HepG2 (cell line): ENCODE measurements around the gene RSPRY1. TPM values are rescaled to one million over a fixed set of nuclear protein-coding genes. Genes with fewer than 3 reads are reported as not detected.

Experiments used
- BRD4 ChIP-seq: sonication (generic); formaldehyde crosslinking; IDR thresholded peaks from 2 replicates; pipeline ENCODE4 v1.4.0; 2020; ENCODE audit warnings: missing genetic modification reagents
- HMG20B ChIP-seq: conservative IDR thresholded peaks from 2 replicates; pipeline ENCODE4 v1.6.1; 2016; ENCODE audit warnings: missing genetic modification reagents, missing compliant biosample characterization
- IRX3 ChIP-seq: sonication (generic); formaldehyde crosslinking; IDR thresholded peaks from 2 replicates; pipeline ENCODE4 v1.8.1; 2023; ENCODE audit warnings: mild to moderate bottlenecking, low read depth, missing genetic modification reagents, borderline replicate concordance
- KDM2A ChIP-seq: sonication (generic); formaldehyde crosslinking; IDR thresholded peaks from 2 replicates; pipeline ENCODE4 v1.4.0; 2020; ENCODE audit warnings: low read depth, missing genetic modification reagents, borderline replicate concordance
- MBNL3 ChIP-seq: fragments of 250-450 bp; sonication (Bioruptor Pico); conservative IDR thresholded peaks from 2 replicates; pipeline ENCODE4 v1.8.0; 2022; ENCODE audit warnings: mild to moderate bottlenecking, inconsistent platforms
- REL ChIP-seq: sonication (generic); formaldehyde crosslinking; conservative IDR thresholded peaks from 2 replicates; pipeline ENCODE4 v1.8.0; 2022; ENCODE audit warnings: mild to moderate bottlenecking, missing genetic modification reagents, moderate library complexity
- SIN3B ChIP-seq: fragments of 150-350 bp; IDR thresholded peaks from 2 replicates; pipeline ENCODE4 v1.6.1; 2014; ENCODE audit warnings: low read length
- SMAD1 ChIP-seq: sonication (generic); formaldehyde crosslinking; IDR thresholded peaks from 2 replicates; pipeline ENCODE4 v1.4.0; 2020; ENCODE audit warnings: missing genetic modification reagents, low read depth, mild to moderate bottlenecking, borderline replicate concordance
- SOX6 ChIP-seq, 2 experiments: fragments of 450-650 bp in 1 of 2; sonication (generic) in 1 of 2; formaldehyde crosslinking in 1 of 2; IDR thresholded peaks; 2 replicates each; pipeline versions ENCODE4 v1.4.0 to v1.6.1; 2017 to 2020; ENCODE audit warnings: antibody characterized with exemption in 1 of 2, mild to moderate bottlenecking in 1 of 2, missing genetic modification reagents in 1 of 2
- ZNF235 ChIP-seq: sonication (generic); formaldehyde crosslinking; IDR thresholded peaks from 2 replicates; pipeline ENCODE4 v1.8.1; 2023; ENCODE audit warnings: mild to moderate bottlenecking, missing genetic modification reagents, borderline replicate concordance
- ZNF335 ChIP-seq: sonication (generic); formaldehyde crosslinking; IDR thresholded peaks from 2 replicates; pipeline ENCODE4 v1.4.0; 2020; ENCODE audit warnings: missing genetic modification reagents
- polyA plus RNA-seq, 8 experiments: library from polyadenylated mRNA; depleted of rRNA in 3 of 8; stranded (reverse) in 7 of 8; unstranded in 1 of 8; fragments of >200 nt; fragmentation: Illumina TruSeq in 4 of 8; extraction: Trizol in 4 of 8; gene quantifications; 2 replicates each; pipeline versions ENCODE4 v1.2.1 to v1.2.3, GENCODE V29; 2011 to 2016; ENCODE audit warnings: low read depth in 4 of 8, missing spikeins in 1 of 8, mixed read lengths in 1 of 8; ENCODE audit not compliant: insufficient read depth in 1 of 8
- total RNA-seq, 5 experiments: library from RNA; depleted of rRNA; stranded (reverse); fragments of >200 nt; fragmentation: Illumina TruSeq; extraction: Trizol; gene quantifications; 2 replicates each; pipeline ENCODE4 v1.2.3, GENCODE V29; 2016; ENCODE audit warnings: low read depth in 1 of 5
- TF ChIP-seq, protein P1 (sequence below): sonication (generic); formaldehyde crosslinking; IDR thresholded peaks from 2 replicates; pipeline ENCODE4 v1.8.0; 2023; ENCODE audit warnings: mild to moderate bottlenecking, missing genetic modification reagents
- TF ChIP-seq, protein P2 (sequence below): sonication (generic); formaldehyde crosslinking; IDR thresholded peaks from 2 replicates; pipeline ENCODE4 v1.4.0; 2020; ENCODE audit warnings: mild to moderate bottlenecking, missing genetic modification reagents
- TF ChIP-seq, protein P3 (sequence below): sonication (generic); formaldehyde crosslinking; IDR thresholded peaks from 2 replicates; pipeline ENCODE4 v1.8.0; 2022; ENCODE audit warnings: missing genetic modification reagents, mild to moderate bottlenecking, inconsistent platforms, borderline replicate concordance
- TF ChIP-seq, protein P4 (sequence below): sonication (generic); formaldehyde crosslinking; IDR thresholded peaks from 2 replicates; pipeline ENCODE4 v1.8.0; 2022; ENCODE audit warnings: mild to moderate bottlenecking, missing genetic modification reagents, moderate library complexity
- TF ChIP-seq, protein P5 (sequence below): sonication (generic); formaldehyde crosslinking; IDR thresholded peaks from 2 replicates; pipeline ENCODE4 v1.9.0; 2021; ENCODE audit warnings: missing genetic modification reagents, mild to moderate bottlenecking, borderline replicate concordance
- TF ChIP-seq, protein P6 (sequence below): sonication (generic); formaldehyde crosslinking; IDR thresholded peaks from 2 replicates; pipeline ENCODE4 v1.4.0; 2020; ENCODE audit warnings: missing genetic modification reagents

RSPRY1 gene
- total and polyA plus RNA-seq, 2 of the 13 experiments (the other 11 are each of a cell fraction or from before 2014, with no cell fraction given) = 53.4 to 61.0 TPM

DNA sequence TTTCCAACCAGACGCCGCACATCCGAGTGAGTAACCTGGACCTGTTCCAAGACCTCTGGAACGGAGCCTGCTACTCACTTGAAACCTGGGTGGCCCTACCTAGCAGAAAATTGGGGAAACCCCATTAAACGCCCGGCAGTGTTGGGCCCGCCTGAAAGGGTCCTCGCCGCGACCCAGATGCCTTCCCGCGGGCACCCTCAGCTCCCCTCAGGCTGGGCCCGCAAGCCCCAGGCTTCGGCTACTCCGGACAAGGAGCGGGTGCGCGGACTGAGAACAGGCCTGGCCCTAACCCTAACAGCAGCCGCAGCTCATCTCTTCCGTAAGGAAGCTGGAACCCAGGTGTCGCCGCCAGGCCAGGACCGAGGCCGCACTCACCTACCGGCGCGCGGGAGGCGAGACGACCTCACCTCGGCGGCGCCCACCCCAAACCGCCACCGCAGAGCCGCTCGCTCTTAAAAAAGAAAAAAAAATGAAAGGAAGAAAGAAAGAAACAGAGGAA is 634 bp upstream of the RSPRY1 start (continued):
- TF ChIP-seq IRX3 (CRISPR knock-in tag) (no peak; the same call in 1 of the 2 replicates), SMAD1 (CRISPR knock-in tag) (no peak; the same call in 1 of the 2 replicates), ZNF335 (CRISPR knock-in tag) (no peak), SIN3B (no peak), KDM2A (CRISPR knock-in tag) (peak; percentile 36; the same call in 1 of the 2 replicates), SOX6 (IDR thresholded peaks at IDR 0.05) (no peak), SOX6 (CRISPR knock-in tag; IDR thresholded peaks at IDR 0.05) (peak; percentile 58; the same call in 1 of the 2 replicates), BRD4 (CRISPR knock-in tag) (0 out of 2 replicates have a peak, but pooled peaks have one; percentile 53), REL (CRISPR knock-in tag) (no peak), MBNL3 (CRISPR knock-in tag) (no peak), HMG20B (CRISPR knock-in tag) (0 out of 2 replicates have a peak, but pooled peaks have one; percentile 33), ZNF235 (CRISPR knock-in tag) (peak; percentile 85; the same call in 1 of the 2 replicates)
- TF ChIP-seq, protein P1, sequence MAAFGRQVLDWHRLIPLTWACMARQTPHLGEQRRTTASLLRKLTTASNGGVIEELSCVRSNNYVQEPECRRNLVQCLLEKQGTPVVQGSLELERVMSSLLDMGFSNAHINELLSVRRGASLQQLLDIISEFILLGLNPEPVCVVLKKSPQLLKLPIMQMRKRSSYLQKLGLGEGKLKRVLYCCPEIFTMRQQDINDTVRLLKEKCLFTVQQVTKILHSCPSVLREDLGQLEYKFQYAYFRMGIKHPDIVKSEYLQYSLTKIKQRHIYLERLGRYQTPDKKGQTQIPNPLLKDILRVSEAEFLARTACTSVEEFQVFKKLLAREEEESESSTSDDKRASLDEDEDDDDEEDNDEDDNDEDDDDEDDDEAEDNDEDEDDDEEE = peak; percentile 74; the same call in 1 of the 2 replicates
- TF ChIP-seq, protein P2, sequence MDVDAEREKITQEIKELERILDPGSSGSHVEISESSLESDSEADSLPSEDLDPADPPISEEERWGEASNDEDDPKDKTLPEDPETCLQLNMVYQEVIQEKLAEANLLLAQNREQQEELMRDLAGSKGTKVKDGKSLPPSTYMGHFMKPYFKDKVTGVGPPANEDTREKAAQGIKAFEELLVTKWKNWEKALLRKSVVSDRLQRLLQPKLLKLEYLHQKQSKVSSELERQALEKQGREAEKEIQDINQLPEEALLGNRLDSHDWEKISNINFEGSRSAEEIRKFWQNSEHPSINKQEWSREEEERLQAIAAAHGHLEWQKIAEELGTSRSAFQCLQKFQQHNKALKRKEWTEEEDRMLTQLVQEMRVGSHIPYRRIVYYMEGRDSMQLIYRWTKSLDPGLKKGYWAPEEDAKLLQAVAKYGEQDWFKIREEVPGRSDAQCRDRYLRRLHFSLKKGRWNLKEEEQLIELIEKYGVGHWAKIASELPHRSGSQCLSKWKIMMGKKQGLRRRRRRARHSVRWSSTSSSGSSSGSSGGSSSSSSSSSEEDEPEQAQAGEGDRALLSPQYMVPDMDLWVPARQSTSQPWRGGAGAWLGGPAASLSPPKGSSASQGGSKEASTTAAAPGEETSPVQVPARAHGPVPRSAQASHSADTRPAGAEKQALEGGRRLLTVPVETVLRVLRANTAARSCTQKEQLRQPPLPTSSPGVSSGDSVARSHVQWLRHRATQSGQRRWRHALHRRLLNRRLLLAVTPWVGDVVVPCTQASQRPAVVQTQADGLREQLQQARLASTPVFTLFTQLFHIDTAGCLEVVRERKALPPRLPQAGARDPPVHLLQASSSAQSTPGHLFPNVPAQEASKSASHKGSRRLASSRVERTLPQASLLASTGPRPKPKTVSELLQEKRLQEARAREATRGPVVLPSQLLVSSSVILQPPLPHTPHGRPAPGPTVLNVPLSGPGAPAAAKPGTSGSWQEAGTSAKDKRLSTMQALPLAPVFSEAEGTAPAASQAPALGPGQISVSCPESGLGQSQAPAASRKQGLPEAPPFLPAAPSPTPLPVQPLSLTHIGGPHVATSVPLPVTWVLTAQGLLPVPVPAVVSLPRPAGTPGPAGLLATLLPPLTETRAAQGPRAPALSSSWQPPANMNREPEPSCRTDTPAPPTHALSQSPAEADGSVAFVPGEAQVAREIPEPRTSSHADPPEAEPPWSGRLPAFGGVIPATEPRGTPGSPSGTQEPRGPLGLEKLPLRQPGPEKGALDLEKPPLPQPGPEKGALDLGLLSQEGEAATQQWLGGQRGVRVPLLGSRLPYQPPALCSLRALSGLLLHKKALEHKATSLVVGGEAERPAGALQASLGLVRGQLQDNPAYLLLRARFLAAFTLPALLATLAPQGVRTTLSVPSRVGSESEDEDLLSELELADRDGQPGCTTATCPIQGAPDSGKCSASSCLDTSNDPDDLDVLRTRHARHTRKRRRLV (CRISPR knock-in tag) = 0 out of 2 replicates have a peak, but pooled peaks have one; percentile 68
- TF ChIP-seq, protein P3, sequence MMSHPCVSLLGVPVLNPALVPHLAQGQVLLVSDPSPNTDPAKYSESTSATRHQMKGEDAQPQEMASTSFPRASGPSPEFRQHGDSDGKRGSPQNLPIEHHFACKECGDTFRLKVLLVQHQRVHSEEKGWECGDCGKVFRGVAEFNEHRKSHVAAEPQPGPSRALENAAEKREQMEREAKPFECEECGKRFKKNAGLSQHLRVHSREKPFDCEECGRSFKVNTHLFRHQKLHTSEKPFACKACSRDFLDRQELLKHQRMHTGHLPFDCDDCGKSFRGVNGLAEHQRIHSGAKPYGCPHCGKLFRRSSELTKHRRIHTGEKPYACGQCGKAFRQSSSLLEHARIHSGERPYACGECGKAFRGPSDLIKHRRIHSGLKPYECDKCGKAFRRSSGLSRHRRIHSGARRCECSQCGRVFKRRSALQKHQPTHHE (CRISPR knock-in tag) = peak; percentile 65; the same call in 1 of the 2 replicates
- TF ChIP-seq, protein P4, sequence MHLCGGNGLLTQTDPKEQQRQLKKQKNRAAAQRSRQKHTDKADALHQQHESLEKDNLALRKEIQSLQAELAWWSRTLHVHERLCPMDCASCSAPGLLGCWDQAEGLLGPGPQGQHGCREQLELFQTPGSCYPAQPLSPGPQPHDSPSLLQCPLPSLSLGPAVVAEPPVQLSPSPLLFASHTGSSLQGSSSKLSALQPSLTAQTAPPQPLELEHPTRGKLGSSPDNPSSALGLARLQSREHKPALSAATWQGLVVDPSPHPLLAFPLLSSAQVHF = no peak
- TF ChIP-seq, protein P5, sequence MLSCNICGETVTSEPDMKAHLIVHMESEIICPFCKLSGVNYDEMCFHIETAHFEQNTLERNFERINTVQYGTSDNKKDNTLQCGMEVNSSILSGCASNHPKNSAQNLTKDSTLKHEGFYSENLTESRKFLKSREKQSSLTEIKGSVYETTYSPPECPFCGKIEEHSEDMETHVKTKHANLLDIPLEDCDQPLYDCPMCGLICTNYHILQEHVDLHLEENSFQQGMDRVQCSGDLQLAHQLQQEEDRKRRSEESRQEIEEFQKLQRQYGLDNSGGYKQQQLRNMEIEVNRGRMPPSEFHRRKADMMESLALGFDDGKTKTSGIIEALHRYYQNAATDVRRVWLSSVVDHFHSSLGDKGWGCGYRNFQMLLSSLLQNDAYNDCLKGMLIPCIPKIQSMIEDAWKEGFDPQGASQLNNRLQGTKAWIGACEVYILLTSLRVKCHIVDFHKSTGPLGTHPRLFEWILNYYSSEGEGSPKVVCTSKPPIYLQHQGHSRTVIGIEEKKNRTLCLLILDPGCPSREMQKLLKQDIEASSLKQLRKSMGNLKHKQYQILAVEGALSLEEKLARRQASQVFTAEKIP = no peak
- TF ChIP-seq, protein P6, sequence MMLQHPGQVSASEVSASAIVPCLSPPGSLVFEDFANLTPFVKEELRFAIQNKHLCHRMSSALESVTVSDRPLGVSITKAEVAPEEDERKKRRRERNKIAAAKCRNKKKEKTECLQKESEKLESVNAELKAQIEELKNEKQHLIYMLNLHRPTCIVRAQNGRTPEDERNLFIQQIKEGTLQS (CRISPR knock-in tag) = 0 out of 2 replicates have a peak, but pooled peaks have one; percentile 12
